Mucosa of gallbladder (tissue), 1 donor: Measurements from ENCODE around the gene SCAMP1. TPM values are rescaled to one million over a fixed set of nuclear protein-coding genes. Genes with fewer than 3 reads are reported as not detected.
A peak's percentile ranks its signal among the peaks of the same experiment; 100 is the strongest.

Experiments
- DNase-seq: peaks from one replicate; pipeline ENCODE4 v3.0.0-alpha.2; 2020; ENCODE audit warnings: low spot score
- total RNA-seq: library from RNA; stranded (reverse); gene quantifications from one replicate; pipeline ENCODE4 v1.2.1, GENCODE V29; 2021
- donor health status: DM: no; HTN: no; CAD: no.

Gene SCAMP1
- total RNA-seq, 1 donor from 2014 or later = 35.9 TPM

GRCh38 chr5:78513441-78513840 lies 153.0 kb downstream of the SCAMP1 start:
- no peak for DNase-seq

- DNase-seq = peak; percentile 29
Measured at GRCh38 chr5:78514427-78515330, 154.3 kb downstream of the SCAMP1 start.

- no peak for DNase-seq
Measured at GRCh38 chr5:78515670-78516069, 155.3 kb downstream of the SCAMP1 start.

GRCh38 chr5:78518365-78519197 lies 158.2 kb downstream of the SCAMP1 start:
- peak; percentile 77 for DNase-seq

GRCh38 chr5:78519198-78519941 lies 159.0 kb downstream of the SCAMP1 start:
- DNase-seq = no peak

GRCh38 chr5:78521455-78521854 lies 161.0 kb downstream of the SCAMP1 start:
- no peak for DNase-seq

DNA sequence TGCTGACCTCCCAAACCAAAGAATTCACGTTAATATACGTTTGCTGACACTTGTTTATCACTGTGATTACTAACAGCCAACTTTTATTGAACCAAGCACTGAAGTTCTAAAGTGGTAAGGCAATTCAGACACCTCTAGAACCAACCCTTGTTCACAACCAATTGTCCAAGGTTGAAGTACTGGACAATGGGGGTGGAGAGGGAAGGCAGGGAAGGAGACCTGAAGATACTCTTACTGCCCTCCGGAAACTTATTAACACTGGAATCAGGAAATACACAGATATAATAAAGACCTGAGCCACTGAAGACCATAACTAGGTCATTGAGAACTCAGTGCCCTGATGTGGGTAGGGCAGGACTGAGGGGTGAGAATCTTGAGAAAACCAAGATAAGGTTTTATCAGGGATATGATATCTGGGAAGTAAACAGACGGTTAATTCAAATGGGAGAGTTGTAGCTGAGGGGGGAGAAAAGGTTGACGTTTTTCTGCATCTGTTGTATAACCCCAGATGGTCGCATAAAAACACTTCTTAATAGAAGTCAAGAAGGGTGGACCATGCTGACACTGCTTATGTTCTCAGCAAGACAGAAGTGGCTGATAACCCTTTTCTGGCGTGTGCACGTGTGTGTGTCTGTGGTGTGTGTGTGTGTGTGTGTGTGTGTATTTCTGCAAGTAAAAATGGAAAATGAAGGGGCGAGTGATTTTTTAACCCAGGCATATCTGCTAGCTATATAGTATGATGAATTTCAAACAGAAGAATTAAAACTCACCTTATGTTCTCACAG lies 162.3 kb downstream of the SCAMP1 start:
- DNase-seq = no peak

DNA sequence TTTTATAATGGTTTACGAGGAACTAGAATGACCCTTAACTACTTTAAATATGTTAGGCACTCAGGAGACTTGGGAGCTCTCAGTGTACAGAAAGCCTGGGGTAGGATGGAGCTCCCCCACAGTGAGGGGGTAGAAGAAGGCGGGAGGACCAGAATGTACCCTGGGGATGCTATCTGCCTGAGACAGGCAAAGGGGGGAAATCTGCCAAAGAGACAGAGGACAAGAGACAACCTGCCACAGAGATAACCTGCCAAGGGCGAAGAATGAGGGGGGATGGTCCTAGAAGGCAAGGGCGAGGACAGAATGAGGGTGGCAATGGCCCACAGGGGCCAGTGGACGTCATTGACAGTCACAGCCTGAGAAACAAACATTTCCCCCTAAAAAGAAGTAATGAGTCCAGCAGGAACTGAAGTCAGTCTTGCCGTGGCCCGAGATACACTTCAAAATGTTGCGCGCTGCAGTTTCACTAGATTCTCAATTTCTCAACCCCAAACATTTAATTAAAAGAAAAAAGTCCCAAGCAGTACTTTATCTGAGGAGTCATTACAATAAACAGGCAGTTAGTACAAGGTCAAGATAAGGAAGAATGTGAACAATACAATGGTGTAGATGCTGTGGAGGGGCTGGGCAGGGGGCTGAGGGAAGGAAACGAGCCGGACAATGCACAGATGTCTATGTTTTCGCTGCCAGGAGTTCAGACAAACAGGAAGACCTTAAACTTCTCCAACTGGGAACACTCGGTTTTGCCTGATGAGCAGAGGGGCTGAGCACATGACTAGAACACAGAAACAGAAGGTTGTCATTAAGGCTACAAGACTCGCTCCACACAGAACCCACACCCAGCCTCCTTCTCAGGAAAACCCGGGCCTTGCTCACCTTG lies 163.1 kb downstream of the SCAMP1 start:
- DNase-seq = no peak

DNA sequence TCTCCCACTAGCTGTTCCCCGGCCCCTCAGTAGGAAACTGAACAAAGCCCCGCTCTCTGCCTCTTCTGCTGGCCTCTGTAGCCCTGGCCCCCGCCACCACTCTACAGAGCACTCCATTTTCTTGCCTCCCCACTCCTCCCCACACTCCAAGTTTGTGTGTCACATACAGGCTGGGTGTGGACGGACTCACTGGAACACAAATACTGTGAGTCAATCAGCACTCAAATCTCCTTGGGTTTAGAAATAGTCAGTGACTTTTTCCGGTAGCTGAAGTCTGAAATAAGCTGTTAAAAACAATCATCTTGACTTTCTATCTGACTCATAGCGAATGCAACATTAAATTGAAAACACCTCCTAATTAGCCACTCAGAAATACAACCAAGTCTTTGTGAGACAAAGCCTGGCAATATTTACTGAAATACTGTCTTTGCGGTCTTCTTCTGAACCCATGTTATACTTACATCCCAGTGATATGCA lies 165.7 kb downstream of the SCAMP1 start:
- DNase-seq = no peak

DNA sequence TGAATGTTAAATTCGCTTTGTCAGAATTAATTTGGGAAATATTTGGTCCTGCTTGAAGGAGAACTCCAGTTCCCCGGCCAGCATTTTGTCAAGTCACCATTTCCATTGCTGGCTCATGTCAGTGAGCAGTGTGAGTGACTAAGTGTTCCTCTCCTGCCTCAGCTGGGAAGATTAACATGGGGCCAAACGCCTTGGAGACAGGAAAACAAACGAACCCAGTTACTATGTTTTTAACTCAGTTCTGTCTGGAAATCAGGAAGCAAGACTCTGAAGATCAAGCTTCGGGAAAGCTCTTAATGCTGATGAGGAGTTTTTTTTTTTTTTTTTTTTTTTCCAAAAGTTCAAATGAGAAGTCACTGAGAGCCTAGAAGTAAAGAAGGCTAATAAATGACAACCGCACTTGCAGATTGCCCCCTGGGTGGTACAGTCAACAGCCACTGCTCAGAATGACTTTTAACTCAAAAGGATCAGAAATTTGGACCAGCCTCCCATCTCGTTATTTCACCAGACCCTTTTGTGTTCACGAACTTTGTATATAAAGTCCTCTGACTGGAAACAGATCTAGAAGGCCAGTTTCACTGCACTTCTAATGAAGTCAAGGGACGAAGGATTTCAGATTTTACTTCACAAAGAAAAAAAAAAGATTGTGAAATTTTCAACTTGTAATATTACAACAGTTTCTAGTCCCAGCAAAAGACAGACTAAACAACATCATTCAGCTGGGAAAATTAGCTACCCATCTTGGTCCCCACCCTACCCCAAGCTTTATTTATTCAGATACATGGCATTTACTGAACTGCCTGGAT lies 166.8 kb downstream of the SCAMP1 start:
- peak; percentile 64 for DNase-seq

DNA sequence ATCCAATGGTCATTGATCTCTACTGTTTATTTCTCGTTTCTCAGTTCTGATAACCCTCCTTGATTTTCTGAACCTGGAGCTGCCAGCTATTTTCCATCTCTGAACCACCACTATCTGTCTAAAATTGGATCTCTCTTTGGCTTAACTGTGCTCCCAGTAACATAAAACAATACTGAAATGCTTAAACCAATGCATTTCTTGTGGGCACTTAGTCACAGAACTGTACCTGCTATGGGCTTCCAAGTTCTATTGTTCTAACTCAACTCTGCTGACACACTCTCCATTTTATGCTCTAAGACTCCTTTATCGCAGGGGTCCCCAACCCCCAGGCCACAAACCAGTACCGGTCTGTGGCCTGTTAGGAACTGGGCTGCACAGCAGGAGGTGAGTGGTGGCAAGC lies 167.5 kb downstream of the SCAMP1 start:
- no peak for DNase-seq

Other genes starting within 250 kb of the SCAMP1 start
- 37.1 TPM for gene AP3B1, start 65.9 kb upstream of the SCAMP1 start, total RNA-seq